NOMO-1 treated with DMSO at 0.1 percent for 48 hours (cell line): ENCODE results near the gene TRAPPC14.
A peak's percentile ranks its signal among the peaks of the same experiment; 100 is the strongest.
"Not testable (repeated sequence)": the region's sequence is repeated elsewhere in the genome, so short reads cannot be mapped to it uniquely, and the experiment has no call there.

Experiments used
- DNase-seq: peaks from one replicate; lab custom pipeline; 2025; ENCODE audit not compliant: unreplicated experiment; lab: John Stamatoyannopoulos, UW

Gene TRAPPC14

GRCh38 chr7:100154651-100155491, 3.7 kb downstream of the TRAPPC14 start:
- no peak for DNase-seq

GRCh38 chr7:100153708-100154535, 4.6 kb downstream of the TRAPPC14 start:
- DNase-seq, result no peak

- no peak for DNase-seq
Measured at GRCh38 chr7:100152937-100153666, 5.4 kb downstream of the TRAPPC14 start.

GRCh38 chr7:100152404-100152803, 6.1 kb downstream of the TRAPPC14 start:
- peak; percentile 98 for DNase-seq

GRCh38 chr7:100148559-100149328, 9.8 kb downstream of the TRAPPC14 start, which contains the start of gene LAMTOR4:
Gene LAMTOR4, plus strand, starts transcription at chr7:100148918. Its CDS starts 55 bp downstream, at chr7:100148973.
- peak; percentile 100 for DNase-seq

GRCh38 chr7:100148225-100148558, 10.3 kb downstream of the TRAPPC14 start:
- DNase-seq, result no peak

- DNase-seq, result no peak
Measured at GRCh38 chr7:100147278-100147677, 11.2 kb downstream of the TRAPPC14 start.

- DNase-seq, result not testable (repeated sequence)
Measured at GRCh38 chr7:100146350-100146749, 12.2 kb downstream of the TRAPPC14 start.

- no peak for DNase-seq
Measured at GRCh38 chr7:100142461-100142860, 16.1 kb downstream of the TRAPPC14 start.

- peak; percentile 94 for DNase-seq
Measured at GRCh38 chr7:100141555-100141949, 17.0 kb downstream of the TRAPPC14 start.

- no peak for DNase-seq
Measured at GRCh38 chr7:100137851-100138760, 20.4 kb downstream of the TRAPPC14 start.

GRCh38 chr7:100132697-100133151, 25.8 kb downstream of the TRAPPC14 start:
- DNase-seq, result peak; percentile 82

GRCh38 chr7:100132126-100132525, 26.4 kb downstream of the TRAPPC14 start:
- no peak for DNase-seq

- DNase-seq, result peak; percentile 69
Measured at GRCh38 chr7:100130608-100131453, 27.7 kb downstream of the TRAPPC14 start.

- not testable (repeated sequence) for DNase-seq
Measured at GRCh38 chr7:100130220-100130607, 28.3 kb downstream of the TRAPPC14 start.

- DNase-seq, result no peak
Measured at GRCh38 chr7:100128637-100128963, 29.9 kb downstream of the TRAPPC14 start.

- peak; percentile 27 for DNase-seq
Measured at GRCh38 chr7:100127866-100128636, 30.5 kb downstream of the TRAPPC14 start.
